Stimulated activated CD8-positive, alpha-beta memory T cell treated with anti-CD3 and anti-CD28 coated beads, Interleukin-15, amount 100 ng/mL, for 1 hour (primary cell): ENCODE measurements around the gene TBC1D9B.
"Not testable (repeated sequence)": the region's sequence is repeated elsewhere in the genome, so short reads cannot be mapped to it uniquely, and the experiment has no call there.

ENCODE experiments used
- DNase-seq: peaks from one replicate; pipeline ENCODE4 v3.0.0-alpha.2; 2020; ENCODE audit warnings: low read depth

TBC1D9B gene

DNA sequence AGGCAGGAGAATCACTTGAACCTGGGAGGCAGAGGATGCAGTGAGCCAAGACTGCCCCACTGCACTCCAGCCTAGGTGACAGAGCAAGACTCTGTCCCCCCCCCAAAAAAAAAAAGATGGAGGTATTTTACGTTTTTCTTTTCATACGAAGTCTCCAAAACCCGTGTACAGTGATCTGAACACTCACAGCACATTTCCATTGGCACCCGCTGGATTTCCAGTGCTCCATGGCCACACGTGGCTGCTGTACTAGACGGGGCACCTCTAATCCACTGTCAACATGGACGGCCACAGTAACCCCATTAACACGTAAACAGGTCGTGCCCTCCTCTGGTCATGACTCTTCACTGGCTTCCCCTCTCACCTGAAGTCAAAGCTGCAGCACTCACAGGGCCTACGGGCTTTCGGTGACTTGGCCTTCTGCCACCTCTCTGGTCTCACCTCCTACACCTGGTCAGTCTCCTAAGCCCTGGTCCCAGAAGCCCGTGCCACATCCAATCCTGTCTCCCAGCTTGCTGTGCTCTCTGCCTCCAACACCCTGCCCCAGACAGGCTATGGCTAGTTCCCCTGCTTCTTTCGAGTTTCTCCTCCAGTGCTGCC lies 22.1 kb downstream of the TBC1D9B start:
- DNase-seq: no peak

DNA sequence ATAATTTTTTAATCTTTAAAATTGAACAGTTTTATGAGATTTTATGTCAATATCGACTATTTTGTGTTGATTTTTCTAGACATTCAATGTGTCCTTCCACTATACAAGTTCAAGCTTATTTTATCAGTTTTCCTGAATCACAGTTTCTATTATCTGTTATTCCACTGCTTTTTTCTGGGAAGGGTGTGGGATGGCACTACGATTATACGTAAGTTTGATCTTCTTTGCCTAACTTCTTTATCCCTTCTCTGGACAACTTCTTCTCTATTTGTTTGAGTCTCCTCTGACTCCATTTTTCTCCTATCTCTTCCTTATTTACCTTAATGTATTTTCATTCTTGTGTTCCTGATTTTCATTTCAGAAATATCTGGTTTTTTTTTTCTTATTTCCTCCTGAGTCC lies 24.5 kb downstream of the TBC1D9B start:
- no peak for DNase-seq

DNA sequence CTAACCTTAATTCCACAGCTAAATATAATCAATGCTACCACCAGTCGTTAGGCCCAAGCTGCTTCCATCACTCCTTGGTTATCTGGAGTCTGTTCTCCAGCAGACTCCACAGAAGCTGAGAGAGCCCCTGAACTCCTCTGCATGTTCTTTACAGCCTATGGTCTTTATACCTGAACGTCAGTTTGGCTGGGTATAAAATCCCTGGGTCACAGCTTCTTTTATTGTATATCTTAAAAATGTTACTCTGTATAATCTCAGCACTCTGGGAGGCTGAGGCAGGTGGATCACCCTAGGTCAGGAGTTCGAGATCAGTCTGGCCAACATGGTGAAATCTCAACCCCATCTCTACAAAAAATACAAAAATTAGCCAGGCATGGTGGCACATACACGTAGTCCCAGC lies 25.4 kb downstream of the TBC1D9B start:
- no peak for DNase-seq

DNA sequence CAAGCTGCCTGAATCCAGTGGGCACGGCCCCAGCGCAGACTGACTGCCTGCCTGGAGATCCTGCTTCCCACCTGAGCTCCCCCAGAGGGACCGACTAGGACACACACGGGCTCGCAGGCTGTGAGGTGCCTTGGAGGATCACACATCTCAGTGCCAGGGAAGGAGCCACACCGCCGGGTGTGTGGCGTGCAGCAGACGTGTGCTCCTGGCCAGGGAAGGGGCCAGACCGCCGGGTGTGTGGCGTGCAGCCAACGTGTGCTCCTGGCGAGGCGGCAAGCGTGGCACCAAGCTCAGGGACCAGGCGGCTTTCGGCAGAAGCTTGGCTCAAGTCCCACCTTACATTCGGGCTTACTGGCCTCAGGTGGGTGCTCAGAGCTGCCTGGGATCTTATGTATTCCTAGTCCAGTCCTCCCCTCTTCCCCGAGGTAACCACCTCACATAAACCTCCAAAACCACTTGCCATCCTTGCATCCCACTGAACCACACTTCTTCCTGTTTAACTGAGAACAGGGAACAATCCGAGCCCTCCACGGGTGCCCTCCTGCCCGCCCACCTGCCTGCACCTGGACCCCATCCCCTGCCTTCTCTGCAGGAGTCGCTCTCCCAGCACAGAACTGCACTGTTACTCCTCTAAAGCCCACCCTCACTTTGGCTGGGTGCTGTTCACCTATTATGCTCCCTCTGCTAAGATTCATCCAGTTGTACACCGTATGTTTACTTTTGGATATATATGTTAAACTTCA lies 26.7 kb downstream of the TBC1D9B start:
- no peak for DNase-seq

- no peak for DNase-seq
These were observed 27.5 kb downstream of the TBC1D9B start for GRCh38 chr5:179880066-179880650.

- DNase-seq: no peak
These were observed 28.0 kb downstream of the TBC1D9B start for GRCh38 chr5:179879690-179880010.

GRCh38 chr5:179879003-179879689 lies 28.6 kb downstream of the TBC1D9B start:
- no peak for DNase-seq

- DNase-seq: no peak
These were observed 29.3 kb downstream of the TBC1D9B start for GRCh38 chr5:179878222-179879002.

- no peak for DNase-seq
These were observed 31.1 kb downstream of the TBC1D9B start for GRCh38 chr5:179876610-179876952.

- DNase-seq: no peak
These were observed 31.7 kb downstream of the TBC1D9B start for GRCh38 chr5:179875741-179876609.

DNA sequence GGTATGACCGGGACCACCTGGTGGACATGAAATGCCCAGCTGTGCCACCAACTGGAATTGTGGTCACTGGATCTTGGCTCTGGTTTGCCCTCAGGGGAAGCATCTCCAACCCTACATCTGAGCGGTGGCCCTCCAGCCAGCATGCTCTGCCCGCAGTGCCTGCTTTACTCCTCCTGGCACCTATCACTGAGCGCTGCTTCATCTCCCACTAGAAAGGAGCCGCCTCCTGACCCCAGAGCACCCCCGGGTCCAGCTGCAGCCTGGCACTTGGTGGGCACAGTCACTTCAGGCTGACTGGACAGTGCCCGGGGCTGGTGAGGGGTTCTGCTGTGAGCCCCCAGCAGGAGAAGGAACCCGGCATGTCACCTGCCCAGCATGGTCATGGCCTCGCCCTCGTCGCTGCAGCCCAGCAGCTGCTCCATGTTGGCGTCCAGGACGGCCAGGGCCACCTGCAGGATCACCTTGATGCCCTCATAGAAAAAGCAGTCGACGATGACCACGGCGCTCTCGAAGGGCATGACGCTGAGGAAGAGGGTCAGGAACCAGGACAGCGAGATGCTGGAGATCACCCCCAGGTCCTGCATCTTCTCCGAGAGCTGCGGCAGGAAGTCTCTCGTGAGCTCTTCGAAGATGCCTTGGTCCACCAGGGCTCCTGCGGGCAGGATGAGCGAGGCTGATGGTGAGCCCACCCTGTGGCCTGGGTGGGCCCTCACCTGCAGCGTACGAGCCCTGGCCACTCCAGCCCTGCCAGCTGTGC lies 33.0 kb downstream of the TBC1D9B start:
- no peak for DNase-seq

DNA sequence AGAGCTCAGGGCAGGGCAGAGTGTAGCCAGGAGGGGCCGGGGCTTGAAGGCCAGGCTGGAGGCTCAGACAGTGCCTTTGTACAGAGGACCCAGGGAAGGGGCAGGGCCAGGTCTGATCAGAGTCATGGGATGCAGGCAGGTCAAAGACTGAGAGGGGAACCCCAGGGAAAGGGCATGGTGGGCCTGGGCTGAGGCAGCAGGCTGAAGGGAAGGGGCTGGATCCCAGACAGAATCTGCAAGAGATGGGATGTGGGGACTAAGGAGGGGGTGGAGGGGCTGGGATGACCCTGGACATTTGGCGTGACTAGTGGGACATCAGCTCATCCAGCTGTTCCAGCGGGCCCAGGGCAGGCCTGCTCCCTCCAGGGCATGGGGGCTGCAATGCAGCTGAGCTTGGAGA lies 33.6 kb downstream of the TBC1D9B start:
- DNase-seq: no peak

DNA sequence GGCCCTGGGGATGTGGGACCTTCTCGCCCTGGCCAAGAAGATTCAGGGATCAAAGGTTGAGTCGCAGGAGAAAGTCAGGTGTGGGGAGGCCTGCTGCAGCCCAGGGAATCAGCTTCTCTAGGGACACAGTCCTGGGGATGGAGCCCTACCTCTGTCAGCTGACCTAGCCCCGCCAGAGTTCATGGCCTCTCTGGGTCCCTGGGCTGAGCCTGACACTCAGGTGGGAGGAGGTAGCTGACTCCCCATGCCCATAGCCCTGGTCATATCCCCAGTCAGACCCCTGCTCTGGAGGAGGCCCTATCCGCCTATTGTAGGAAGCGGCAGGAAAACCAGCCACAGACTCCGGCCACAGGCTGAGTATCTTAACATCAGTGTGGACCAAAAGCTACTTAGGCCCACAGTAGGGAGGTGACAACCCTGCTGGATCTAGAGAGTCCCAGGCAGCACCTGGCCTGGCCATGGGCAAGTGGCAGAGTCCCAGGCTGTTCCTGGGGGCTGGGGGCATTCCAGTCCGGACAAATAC lies 34.0 kb downstream of the TBC1D9B start:
- no peak for DNase-seq

- DNase-seq: no peak
These were observed 34.7 kb downstream of the TBC1D9B start for GRCh38 chr5:179872828-179873575.

- no peak for DNase-seq
These were observed 35.5 kb downstream of the TBC1D9B start for GRCh38 chr5:179872055-179872827.

- DNase-seq: not testable (repeated sequence)
These were observed 36.2 kb downstream of the TBC1D9B start for GRCh38 chr5:179871533-179871932.

DNA sequence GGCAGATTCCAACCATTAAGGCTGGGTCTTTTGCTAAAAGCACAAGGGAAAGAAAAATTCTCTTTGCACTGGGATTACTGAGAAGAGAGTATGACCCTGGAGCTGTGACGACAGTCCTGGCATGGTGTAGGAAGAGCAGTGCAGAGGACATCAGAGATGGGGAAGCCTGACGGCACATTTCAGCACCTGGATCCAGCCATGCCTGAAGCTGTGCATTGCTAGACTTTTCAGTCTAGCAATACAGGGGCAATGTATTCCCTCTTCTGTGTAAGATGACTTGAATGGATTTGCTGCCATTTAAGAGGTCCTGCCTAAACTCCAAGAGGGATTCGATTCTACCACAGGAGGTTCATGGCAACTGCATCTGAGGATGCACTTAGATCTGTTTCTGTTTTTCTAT lies 36.7 kb downstream of the TBC1D9B start:
- DNase-seq: no peak

GRCh38 chr5:179870403-179870903 lies 37.2 kb downstream of the TBC1D9B start:
- no peak for DNase-seq
